ENCODE data around the gene STH.
"Not testable (repeated sequence)": the region's sequence is repeated elsewhere in the genome, so short reads cannot be mapped to it uniquely, and the experiment has no call there.

The STH gene, protein sequence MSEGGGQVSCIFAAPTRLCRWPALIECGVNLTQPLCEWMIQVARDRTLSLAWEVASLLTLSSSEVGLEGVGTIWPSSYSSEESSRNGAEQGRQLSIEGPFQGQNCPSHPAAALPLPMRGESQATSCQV

DNA sequence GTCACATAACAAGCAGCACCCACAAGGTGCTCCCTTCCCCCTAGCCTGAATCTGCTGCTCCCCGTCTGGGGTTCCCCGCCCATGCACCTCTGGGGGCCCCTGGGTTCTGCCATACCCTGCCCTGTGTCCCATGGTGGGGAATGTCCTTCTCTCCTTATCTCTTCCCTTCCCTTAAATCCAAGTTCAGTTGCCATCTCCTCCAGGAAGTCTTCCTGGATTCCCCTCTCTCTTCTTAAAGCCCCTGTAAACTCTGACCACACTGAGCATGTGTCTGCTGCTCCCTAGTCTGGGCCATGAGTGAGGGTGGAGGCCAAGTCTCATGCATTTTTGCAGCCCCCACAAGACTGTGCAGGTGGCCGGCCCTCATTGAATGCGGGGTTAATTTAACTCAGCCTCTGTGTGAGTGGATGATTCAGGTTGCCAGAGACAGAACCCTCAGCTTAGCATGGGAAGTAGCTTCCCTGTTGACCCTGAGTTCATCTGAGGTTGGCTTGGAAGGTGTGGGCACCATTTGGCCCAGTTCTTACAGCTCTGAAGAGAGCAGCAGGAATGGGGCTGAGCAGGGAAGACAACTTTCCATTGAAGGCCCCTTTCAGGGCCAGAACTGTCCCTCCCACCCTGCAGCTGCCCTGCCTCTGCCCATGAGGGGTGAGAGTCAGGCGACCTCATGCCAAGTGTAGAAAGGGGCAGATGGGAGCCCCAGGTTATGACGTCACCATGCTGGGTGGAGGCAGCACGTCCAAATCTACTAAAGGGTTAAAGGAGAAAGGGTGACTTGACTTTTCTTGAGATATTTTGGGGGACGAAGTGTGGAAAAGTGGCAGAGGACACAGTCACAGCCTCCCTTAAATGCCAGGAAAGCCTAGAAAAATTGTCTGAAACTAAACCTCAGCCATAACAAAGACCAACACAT lies at the start of gene STH:
Gene STH (plus strand): TSS at position 264 of the 913 bp plus-strand sequence. CDS start 30 bp downstream, at position 294.
- DNase-seq, result no peak

- no peak for DNase-seq
Measured at GRCh38 chr17:45949755-45950320, 49.2 kb upstream of the STH start.

- DNase-seq, result no peak
Measured at GRCh38 chr17:45950888-45951287, 48.2 kb upstream of the STH start.

GRCh38 chr17:45951403-45951802 lies 47.6 kb upstream of the STH start:
- no peak for DNase-seq

DNA sequence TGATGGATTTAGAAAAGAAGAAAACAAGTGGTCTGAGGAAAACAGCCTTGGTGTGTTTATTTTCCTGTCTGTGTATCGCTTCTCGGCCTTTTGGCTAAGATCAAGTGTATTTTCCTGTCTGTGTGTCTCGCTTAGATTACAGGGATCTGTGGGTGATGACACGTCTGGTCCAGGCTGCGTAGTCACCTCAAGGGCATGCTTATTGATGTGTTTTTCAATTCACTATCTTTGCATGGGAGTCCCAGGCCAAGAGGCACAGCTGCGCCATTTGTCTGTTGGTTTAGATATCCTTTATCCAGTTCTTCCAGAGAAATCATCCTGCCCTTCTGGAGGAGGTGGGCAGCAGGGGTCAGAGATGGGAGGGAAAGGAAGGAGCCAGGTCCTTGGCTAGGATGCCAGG lies 47.1 kb upstream of the STH start:
- no peak for DNase-seq

DNA sequence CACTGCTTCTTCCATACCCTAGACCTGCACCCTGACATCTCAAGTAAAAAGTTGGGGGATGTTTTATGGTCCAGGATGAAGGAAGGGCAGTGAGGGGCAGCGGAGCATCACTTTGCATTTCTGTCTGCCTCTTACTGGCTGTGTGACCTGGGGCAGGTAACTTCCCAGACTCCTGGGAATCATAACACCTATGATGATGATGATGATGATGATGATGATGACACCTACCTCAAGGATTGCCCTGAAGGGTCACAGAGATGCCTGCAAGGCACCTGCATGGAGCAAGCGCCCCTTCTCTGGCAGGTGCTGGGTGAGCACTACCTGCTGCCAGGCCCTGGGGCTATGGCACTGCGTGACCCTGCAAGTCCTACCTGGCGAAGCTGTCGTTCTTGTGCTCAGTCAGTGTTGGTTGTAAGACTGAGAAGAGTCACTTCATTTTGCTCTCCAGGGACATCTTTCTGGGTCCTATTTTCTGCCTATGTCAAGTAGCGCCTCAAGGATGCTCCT lies 46.2 kb upstream of the STH start:
- DNase-seq, result no peak

DNA sequence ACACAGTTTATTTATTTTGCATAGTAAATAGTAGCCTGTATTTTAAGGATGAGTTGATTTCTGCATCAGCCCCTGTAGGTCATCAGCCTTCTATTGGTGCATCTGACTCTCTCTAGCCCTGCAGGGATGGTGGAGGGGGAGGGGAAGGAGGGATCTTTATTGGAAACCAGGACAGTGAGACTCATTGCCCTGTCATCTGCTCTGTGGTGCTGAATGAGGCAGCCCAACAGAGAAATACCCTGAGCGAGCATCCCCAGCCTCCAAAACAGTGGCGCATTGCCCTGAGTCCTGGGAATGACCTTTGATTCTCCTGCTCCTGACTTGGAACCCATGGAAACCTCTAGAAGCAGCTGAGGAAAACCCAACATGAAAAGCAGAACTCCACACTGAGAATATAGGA lies 45.5 kb upstream of the STH start:
- DNase-seq, result no peak

DNA sequence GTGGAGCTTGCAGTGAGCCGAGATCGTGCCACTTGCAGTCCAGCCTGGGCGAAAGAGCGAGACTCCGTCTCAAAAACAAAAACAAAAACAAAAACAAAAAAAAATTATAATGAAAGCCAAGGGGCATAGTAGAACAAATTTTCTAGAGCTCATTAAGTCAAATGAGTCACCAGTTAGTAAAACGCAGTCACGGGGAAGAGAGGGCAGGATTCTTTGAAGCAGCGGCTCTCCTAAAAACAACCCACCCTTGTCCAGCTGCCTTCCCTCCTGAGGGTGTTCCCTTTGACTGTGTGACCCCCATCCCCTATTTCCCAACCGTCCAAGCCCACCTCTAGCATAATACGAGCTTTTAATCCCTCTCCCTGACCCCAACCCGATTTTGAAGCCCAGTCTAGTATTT lies 44.1 kb upstream of the STH start:
- DNase-seq, result no peak

- no peak for DNase-seq
Measured at GRCh38 chr17:45955326-45955725, 43.7 kb upstream of the STH start.

- DNase-seq, result no peak
Measured at GRCh38 chr17:45956090-45956489, 43.0 kb upstream of the STH start.

DNA sequence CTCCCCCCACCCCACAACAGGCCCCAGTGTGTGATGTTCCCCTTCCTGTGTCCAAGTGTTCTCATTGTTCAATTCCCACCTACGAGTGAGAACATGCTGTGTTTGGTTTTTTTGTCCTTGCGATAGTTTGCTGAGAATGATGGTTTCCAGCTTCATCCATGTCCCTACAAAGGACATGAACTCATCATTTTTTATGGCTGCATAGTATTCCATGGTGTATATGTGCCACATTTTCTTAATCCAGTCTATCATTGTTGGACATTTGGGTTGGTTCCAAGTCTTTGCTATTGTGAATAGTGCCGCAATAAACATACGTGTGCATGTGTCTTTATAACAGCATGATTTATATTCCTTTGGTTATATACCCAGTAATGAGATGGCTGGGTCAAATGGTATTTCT lies 42.3 kb upstream of the STH start:
- not testable (repeated sequence) for DNase-seq

GRCh38 chr17:45958307-45958706 lies 40.7 kb upstream of the STH start:
- no peak for DNase-seq

GRCh38 chr17:45958994-45959665 lies 39.9 kb upstream of the STH start:
- DNase-seq, result no peak

- no peak for DNase-seq
Measured at GRCh38 chr17:45960311-45960710, 38.7 kb upstream of the STH start.

DNA sequence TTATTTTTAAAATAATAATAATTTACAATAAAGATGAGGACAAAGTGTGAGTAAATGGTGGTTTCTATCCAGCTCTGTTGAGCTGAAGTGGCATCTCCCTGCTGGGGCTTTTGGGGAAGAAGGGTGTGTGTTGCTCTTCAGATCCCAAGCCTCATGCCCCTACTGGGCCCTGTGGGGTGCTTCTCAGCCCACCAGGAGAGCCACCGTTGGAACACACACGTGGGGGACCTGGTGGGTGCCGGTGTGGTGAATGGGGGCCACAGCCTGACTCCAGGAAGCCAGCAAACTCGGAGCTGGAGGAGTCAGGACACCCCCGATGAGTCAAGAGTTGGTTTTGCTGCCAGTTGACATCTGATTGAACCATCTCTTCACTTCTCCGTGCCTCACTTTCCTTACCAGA lies 37.8 kb upstream of the STH start:
- DNase-seq, result no peak

GRCh38 chr17:45962221-45962972 lies 36.7 kb upstream of the STH start:
- no peak for DNase-seq

GRCh38 chr17:45963283-45963682 lies 35.8 kb upstream of the STH start:
- DNase-seq, result no peak

DNA sequence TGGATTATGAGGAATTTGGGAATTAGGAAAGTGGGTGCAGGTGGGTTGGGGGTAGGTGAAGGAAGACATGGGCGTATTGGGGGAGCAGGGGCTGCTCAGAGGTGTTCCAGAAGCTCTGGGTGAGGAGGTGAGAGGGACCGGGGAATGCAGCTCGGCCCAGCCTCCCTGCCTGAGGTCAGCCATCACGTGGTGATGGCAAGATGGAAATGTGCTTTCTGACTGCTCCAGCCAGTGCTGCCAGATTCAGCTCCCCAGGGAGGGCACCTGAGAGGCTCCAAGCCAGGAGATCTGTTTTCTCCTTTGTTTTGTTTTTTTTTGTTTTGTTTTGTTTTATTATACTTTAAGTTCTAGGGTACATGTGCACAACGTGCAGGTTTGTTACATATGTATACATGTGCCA lies 35.2 kb upstream of the STH start:
- no peak for DNase-seq

GRCh38 chr17:45964634-45965033 lies 34.4 kb upstream of the STH start:
- no peak for DNase-seq

- DNase-seq, result no peak
Measured at GRCh38 chr17:45965812-45966211, 33.2 kb upstream of the STH start.

- DNase-seq, result no peak
Measured at GRCh38 chr17:45966606-45967280, 32.3 kb upstream of the STH start.

DNA sequence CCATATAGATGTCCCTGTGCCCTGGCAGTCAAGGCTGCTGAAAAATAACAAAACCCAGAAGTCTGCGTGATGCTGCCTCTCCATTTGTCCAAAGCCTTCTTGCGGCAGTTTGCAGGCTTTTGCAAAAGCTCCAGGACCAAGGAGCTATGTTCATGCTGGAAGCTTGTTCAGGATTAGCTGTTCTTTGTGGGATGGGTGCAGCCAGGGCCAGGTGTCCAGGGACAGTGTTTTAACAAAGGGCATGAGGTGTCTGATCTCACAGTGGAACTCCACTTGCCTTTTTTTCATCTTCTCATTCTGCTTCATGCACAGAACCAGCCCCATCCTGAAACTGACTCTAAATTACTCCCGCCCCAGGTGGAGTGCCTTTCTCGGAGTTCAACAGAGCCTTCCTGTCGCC lies 31.7 kb upstream of the STH start:
- no peak for DNase-seq
